Adrenal gland (tissue), 5 donors: ENCODE results near the gene CCN5.

Source experiments
- POLR2A ChIP-seq, 2 donors: fragments of 450-650 bp; IDR thresholded peaks; one replicate each; pipeline ENCODE4 v1.6.1; 2017; ENCODE audit warnings: antibody characterized with exemption in 2 of 2, mild to moderate bottlenecking in 2 of 2, moderate library complexity in 1 of 2
- TF ChIP-seq, protein P1 (sequence below), 6 experiments: fragments of 450-650 bp in 4 of 6; fragments of 200-600 bp in 2 of 6; sonication (generic) in 1 of 6; IDR thresholded peaks; 1 replicate in 5 of 6; 2 replicates in 1 of 6; pipeline versions ENCODE4 v1.5.1 to v1.8.0; 2016 to 2021; ENCODE audit warnings: antibody characterized with exemption in 6 of 6, mild to moderate bottlenecking in 2 of 6, moderate library complexity in 1 of 6
- donor health status: DM: no; HTN: no; CAD: no.

DNA sequence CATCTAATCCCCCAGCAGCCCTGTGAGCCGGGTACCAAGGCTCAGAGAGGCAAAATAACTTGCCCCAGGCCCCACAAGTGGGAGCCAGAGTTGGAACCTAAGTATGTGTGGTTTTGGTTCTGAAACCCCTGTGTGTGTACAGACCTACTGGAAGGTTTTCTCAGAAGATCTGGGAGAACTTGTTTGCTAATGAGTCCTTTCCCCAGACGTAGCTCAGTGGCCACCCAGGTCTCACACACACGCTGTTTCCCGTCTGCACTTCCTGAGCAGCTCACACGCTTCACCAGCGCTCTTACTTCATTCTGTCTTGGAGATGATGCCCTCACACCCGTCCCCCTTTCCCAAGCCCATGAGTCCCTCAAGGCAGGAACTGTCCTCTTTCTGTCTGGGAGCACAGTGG lies 8.2 kb downstream of the CCN5 start:
- TF ChIP-seq, protein P1, sequence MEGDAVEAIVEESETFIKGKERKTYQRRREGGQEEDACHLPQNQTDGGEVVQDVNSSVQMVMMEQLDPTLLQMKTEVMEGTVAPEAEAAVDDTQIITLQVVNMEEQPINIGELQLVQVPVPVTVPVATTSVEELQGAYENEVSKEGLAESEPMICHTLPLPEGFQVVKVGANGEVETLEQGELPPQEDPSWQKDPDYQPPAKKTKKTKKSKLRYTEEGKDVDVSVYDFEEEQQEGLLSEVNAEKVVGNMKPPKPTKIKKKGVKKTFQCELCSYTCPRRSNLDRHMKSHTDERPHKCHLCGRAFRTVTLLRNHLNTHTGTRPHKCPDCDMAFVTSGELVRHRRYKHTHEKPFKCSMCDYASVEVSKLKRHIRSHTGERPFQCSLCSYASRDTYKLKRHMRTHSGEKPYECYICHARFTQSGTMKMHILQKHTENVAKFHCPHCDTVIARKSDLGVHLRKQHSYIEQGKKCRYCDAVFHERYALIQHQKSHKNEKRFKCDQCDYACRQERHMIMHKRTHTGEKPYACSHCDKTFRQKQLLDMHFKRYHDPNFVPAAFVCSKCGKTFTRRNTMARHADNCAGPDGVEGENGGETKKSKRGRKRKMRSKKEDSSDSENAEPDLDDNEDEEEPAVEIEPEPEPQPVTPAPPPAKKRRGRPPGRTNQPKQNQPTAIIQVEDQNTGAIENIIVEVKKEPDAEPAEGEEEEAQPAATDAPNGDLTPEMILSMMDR (IDR thresholded peaks at IDR 0.05), result no peak
- TF ChIP-seq POLR2A (IDR thresholded peaks at IDR 0.05), result no peak
